HG02840 (cell line): ENCODE measurements around the gene TLX2.

Source experiments
- ATAC-seq: cut with Tn5 transposase; IDR thresholded peaks from one replicate; pipeline ENCODE4 v1.9.1; 2021; ENCODE audit warnings: mild to moderate bottlenecking, moderate library complexity, moderate number of reproducible peaks; ENCODE audit not compliant: unreplicated experiment, low FRiP score

The TLX2 gene

GRCh38 chr2:74530239-74531187 is 16.3 kb downstream of the TLX2 start:
- ATAC-seq: peak; percentile 26

DNA sequence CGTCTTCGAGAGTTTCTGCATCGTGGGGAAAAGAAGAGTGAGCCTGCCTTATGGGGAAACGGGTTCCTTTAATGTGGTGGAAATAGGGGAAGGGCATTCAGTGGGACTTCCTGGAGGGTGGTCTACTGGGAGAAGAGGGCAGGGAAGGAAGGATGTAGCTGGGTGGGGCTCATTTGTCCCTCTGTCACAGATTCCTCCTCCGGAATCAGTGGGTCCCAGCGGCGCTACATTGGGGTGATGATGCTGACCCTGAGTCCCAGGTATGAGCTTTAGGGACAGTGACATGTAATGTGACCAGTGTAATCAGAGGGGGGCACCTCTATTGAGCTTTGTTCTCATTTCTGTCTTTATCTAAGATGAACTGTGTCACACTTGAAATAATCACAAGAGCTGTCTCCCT is 17.4 kb downstream of the TLX2 start:
- ATAC-seq: no peak

DNA sequence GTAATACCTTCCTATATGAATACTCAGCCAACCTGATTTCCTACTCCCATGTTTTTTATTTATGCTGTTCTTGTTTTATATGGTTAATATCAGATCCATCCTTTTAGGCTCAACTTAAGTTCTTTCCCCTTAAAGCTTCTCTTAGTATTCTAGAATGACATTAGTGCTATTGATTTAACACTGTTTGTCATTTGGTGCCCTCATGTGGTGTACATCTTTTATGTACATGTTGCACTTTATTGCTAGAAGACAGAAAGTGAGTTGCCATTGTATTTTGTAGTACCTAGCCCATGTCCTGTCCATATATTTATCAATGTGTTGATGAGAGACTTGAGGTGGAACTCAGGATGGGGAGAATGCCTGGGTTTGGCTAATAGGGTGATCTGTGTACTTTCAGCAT is 18.0 kb downstream of the TLX2 start:
- ATAC-seq: no peak

GRCh38 chr2:74533464-74533863 is 19.2 kb downstream of the TLX2 start:
- ATAC-seq: no peak

DNA sequence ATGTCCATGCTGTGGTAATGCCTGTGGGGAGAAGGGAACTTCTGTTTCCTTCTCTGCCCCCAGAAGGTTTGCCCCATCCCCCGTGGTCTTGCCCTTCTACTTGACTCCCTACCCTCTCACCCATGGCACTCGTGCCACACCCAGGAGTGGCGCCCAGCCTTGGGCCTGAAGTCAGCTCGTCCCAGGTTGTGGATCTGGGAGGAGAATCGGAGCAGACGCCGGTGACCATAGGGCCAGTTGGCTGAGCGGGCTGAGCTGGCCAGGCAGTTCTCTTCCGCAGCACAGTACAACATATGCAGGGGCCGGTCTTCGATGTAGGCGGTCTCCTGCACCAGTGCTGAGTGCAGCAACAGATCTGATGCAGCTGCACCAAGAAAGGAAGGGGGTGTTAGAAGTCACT is 20.2 kb downstream of the TLX2 start:
- no peak for ATAC-seq

- no peak for ATAC-seq
Measured at GRCh38 chr2:74535440-74535965, 21.3 kb downstream of the TLX2 start.

DNA sequence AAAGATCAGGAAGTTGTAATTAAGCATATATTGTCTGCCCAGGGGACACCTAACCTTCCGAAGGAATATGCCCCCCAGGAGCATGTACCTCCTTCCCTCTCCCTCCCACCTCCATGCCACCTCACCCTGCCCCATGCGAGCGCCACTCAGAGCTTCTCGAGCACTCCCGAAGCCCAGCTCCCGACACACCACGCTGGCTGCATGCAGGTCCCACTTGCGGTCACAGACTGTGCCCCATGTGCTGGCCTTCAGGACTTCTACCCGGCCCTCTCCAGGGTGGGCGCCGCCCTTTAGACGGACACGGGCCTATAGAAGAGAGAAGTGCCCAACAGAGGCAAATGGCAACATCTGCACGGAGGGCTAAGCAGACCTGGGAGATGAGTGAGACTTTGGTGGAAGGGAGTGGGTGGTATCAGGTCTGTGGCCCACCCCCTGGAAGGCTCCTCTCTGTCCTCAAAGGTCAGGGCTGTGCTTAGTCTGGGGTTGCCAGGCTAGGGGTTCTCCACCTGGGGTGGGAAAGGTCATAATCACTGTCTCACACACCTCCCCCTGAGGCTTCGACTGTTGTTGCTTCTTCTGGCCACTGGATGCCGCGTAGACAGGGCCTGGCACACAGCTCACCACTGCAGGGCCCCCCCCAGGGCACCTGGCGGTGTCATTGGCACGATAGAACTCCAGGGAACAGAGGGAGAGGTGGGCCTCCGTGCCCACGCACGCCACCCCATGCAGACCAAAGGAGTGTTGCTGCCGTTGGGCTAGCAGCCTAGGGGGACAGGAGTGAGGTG is 22.1 kb downstream of the TLX2 start:
- no peak for ATAC-seq

DNA sequence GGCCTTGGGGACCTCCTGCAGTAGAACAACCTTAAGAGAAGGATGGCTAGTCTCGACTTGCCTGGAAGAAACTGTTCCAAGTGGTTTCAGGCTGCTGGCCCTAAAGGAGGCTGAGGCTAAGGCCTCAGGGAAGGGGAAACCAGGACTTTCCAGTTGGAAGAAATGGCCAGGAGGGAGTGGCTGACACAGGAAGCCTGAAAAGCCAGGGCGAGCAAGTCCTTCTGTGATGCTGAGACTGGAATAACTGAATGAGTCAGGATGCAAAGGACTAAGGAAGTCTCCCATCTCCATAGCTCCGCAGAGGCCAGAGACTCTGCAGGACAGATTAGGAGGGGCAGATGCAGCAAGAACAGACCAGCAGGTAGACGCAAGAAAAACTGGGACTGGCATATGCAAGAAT is 22.9 kb downstream of the TLX2 start:
- no peak for ATAC-seq

- ATAC-seq: peak; percentile 52
Measured at GRCh38 chr2:74538881-74539339, 24.7 kb downstream of the TLX2 start.

DNA sequence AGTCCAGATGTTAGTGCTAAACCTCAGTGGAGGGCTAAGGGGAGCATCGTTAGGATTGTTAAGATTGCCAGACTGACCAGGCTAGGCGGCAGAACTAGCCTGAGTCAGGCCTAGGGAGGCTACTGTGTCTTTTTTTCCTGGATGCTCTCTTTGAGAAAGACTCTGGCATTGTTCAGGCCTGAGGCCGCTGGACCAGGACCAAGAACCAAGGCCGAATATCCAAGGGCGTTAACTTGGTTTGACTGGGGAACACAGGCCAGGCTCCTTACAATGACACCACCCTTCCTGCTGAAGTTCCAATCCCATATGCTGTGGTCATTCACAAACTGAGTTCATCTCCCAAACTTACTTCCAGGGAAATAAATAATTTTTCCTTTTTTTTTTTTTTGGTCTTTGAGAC is 26.0 kb downstream of the TLX2 start:
- no peak for ATAC-seq

DNA sequence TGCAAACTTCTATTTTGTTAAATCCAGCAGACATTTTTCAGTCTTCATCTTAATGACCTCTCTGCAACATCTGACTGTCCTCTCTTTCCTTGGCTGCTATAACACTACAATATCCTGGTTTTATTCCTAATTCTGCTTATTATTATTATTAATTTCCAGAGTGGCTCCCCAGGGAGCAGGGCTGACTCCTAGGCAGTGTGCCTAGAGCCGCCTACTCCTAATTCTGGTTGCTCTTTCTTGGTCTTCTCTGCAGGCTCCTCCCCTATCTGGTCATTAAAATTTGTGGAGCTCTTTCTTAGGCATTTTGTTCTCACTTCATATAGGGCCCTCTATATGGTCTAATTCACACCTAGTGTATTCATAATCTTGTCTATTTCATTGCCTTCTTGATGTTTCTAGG is 28.7 kb downstream of the TLX2 start:
- no peak for ATAC-seq

DNA sequence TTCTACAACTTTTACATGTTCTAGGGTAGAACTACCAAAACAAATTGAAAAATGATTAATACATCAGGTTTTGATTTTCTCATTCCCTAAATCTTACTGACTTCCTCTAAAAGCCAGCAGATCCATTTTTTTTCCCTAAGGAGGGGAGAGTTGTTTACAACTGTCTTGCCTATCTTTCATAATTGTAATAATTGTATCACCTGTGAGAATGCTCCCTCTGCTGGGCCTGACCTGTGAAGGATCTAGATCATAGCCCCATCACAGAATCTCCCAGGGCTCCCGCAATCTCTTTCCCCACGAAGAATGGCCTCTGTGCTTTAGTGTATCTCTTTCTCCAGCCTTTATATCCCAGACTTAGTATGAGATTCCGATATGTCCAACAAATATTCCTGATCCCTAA is 30.4 kb downstream of the TLX2 start:
- ATAC-seq: no peak

GRCh38 chr2:74546004-74546403 is 31.8 kb downstream of the TLX2 start:
- no peak for ATAC-seq

GRCh38 chr2:74548285-74548899 is 34.1 kb downstream of the TLX2 start:
- ATAC-seq: no peak

DNA sequence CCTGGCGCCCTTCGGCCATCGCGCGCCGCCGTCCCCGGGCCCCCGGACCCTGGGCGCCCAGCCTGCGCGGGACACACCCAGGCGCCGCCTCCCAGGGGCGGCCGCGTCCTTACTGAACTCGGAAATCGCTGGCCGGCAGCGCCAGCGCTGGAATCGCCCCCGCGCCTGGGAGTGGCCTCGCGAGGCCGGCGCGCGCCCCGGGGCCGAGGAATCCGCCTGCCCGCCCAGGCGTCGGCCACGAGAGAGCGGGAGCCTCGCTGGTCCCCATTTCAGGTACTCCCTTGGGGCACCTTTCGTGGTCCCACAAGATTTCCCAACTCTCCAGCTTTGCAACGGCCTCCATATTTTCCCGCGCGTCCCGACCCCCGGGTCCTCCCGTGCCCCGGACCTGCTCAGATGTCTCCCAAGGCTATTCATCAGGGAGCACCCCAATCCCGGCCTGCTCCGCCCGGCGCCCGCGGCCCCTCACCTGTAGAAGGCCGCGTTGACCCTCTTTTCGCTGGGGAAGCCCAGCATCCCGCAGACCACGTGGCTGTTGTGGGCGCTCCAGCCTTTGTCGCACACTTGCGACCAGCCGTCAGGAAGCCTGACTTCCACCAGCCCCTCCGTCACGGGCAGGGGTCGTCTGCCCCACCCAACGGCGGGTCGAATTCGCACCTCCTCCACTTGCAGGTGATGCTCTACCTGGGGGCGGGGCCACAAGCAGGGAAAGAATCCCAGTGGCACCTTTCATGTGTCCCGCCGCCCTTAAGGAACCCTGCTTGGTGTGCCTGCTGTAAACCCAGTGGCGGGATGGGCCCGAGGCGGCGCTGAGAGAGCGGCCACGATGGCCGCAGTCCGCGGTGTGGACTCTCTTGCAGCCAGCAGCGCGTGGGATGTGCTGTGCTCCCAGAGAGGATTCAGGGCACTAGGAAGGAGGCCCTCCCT is 34.9 kb downstream of the TLX2 start:
- no peak for ATAC-seq

- ATAC-seq: no peak
Measured at GRCh38 chr2:74550231-74550630, 36.0 kb downstream of the TLX2 start.

DNA sequence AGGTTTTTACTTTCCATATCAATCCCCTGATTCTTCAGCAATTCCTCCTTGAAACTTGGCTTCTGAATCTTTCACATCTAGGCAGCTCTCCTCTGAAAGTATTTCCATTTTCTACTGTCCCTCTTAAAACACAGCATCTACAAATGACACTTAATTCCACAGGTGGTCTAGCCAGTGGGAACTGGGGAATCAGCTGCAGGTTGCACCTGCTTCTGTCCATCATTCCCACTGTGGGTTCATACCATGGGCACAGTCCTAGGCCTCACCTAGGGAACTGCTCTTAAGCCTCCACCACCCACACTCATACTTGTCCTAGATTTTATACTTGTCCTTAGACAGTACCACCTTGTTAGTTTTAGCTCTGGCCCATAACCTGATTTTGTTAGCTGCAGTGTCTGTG is 37.3 kb downstream of the TLX2 start:
- ATAC-seq: no peak

DNA sequence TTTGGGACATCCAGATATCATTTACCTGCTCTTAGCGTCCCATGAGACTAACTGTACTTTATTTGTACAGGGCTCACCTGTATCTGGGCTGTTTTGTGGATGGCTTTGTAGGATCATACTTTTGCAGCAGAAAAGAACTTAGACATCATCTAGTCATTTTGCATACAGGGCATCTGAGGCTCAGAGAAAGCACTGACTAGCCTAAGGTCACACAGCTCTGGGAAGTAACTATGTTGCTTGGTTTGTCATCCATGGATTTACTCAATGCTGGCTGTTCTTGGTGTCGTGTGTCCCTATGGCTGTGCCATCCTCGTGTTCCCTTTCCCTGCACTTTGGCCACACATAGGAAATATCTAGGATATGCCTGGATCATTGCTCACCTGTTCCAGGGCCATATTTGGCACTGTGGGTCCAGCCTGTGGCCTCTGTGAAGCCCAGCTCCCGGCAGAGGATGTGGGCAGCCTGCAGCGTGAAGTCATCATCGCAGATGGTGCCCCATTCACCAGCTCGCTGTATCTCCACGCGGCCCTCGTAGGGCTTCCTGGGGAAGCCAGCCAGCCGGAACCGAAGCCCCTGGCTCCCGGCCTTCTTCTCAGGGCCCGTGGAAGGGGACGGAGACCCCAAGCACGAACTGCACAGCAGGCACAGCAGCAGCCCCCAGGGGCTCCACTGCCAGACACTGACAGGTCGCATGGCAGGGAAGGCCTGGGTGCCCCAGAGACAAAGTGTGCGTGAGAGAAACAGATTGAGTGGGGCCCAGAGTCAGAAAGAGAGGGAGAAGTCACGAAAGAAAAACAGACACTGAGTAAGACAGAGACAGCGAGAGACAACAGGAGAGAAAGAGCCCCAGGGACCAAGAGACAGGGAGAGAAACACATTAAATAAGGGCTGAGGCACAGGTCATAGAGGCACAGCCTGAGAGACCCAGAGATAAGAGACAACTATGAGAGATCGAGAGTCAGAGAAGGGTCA is 38.0 kb downstream of the TLX2 start:
- ATAC-seq: no peak
